ENCODE results near the gene ST6GALNAC6.
"Not testable (repeated sequence)": the region's sequence is repeated elsewhere in the genome, so short reads cannot be mapped to it uniquely, and the experiment has no call there.

Gene ST6GALNAC6

GRCh38 chr9:127872369-127873222 is 26.8 kb downstream of the ST6GALNAC6 start:
- no peak for DNase-seq

DNA sequence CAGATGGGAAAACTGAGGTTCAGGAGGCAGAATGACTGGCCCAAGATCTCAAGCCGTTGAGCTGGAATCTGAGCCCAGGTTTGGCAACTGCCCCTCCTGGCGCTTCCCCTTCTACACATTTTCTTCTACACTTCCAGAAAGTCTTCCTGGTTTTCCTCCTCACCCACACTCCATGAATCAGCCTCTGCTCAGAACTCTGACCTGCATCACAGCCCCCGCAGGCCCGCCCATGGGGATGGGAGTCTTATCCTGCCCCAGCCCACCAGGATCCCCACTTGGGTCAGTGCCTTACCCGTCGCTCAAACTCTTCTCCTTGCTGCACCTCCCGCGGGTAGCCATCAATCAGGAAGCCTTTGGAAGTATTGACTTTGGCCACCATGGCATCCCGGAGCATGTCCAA is 27.9 kb downstream of the ST6GALNAC6 start:
- DNase-seq: no peak

- no peak for DNase-seq
Observed at GRCh38 chr9:127870887-127871286, 28.5 kb downstream of the ST6GALNAC6 start.

DNA sequence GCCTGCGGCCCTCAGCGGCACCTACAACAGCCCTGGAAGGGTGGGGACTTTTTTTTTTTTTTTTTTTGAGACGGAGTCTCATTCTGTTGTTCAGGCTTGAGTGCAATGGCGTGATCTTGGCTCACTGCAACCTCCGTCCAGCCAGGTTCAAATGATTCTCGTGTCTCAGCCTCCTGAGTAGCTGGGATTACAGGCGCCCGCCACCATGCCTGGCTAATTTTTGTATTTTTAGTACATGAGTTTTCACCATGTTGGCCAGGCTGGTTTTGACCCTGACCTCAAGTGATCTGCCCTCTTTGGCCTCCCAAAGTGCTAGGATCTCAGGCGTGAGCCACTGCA is 29.3 kb downstream of the ST6GALNAC6 start:
- not testable (repeated sequence) for DNase-seq

DNA sequence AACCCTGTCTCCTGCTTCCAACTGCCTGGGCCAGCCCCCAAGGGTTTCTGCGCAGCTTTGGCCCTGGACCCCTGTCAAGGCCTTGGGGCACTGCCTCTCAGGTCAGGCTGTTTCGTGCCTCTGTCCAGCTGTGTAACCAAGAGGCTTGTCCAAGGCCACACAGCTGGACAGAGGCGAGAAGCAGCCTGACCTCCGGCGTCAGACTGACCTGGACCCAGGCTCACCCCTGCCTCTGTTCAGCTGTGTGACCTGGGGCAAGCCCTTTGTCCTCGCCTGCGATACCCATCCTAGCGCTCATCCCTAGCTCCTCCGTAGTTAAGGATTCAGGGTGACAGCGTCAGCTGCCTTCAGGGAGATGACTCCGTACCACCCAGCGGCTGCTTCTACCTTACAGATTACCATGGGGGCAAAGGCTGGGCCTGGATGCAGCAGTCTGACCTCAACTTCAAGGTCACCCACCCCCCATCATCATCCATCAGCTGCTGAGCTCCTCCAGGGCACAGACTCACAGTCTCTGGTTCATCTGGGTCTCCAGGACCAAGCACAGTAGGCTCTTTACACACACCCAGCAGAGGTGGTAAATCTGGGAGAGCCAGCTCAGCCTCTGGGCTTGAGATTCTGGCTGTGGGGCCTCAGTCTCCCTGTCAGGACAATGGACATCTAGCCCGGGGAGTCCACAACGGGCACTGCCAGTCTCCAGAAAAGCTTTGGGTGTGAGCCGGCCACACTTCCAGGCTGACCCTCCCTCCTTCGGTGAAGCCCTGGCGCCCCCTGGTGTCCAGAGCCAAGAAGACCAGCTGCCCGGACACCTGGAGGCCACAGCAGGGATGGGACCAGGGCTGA is 29.9 kb downstream of the ST6GALNAC6 start:
- DNase-seq: peak; percentile 76

GRCh38 chr9:127868278-127868902 is 31.0 kb downstream of the ST6GALNAC6 start:
- DNase-seq: no peak

GRCh38 chr9:127867356-127868277 is 31.8 kb downstream of the ST6GALNAC6 start:
- DNase-seq: no peak

GRCh38 chr9:127866535-127866934 is 32.9 kb downstream of the ST6GALNAC6 start:
- DNase-seq: no peak

GRCh38 chr9:127865645-127866464 is 33.5 kb downstream of the ST6GALNAC6 start:
- no peak for DNase-seq

DNA sequence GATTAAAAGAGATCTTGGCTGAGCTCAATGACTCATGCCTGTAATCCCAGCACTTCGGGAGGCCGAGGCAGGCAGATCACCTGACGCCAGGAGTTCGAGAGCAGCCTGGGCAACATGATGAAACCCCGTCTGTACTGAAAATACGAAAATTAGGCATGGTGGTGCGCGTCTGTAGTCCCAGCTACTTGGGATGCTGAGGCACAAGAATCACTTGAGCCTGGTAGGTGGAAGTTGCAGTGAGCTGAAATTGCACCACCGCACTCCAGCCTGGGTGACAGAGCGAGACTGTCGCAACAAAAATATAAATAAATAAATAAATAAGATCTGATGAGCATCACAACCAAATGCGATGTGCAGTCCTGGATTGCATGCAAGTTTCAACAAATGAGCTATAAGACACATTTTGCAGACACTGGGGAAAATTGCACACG is 36.2 kb downstream of the ST6GALNAC6 start:
- no peak for DNase-seq

DNA sequence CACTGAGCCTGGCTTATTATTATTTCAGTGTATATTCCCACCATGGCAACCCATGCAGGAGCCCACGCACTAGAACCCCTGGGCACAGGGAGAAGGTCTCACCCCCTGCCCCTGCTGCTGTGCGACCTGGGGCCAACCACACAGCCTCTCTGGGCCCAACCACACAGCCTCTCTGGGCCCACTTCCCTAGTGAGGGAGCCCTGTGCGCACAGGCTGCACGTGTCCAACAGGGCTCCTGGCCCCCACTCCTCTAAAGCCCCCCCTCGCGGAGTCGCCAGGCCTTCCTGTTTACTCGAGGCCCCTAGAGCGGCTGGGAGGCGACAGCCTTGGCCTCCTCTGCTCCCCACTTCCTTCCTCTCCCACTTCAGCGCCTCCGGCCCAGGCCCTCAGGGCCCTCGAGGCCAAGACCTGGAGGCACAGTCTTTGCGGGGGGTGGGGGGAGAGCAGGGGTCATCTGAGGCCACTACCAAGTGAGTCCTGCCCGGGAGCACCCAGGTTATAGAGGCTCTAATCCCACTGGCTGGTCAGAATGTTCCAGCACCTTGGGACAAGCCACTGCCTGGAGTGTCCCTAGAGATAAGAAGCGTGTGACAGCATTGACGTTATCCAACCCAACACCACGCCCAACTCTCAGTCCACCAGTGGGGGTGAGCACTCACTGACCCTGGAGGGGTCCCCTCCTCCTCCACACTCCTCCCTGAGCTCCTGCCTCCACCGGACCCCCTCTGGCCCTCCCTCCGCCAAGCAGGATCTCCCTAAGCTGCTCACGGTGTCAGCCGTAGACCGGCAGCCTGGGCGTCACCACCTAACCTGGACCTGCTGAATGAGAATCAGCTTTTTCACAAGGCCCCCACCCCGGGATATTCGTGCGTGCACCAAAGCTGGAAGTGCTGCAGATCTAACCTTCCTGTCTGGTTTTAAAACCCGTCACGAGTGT is 37.1 kb downstream of the ST6GALNAC6 start:
- DNase-seq: no peak

DNA sequence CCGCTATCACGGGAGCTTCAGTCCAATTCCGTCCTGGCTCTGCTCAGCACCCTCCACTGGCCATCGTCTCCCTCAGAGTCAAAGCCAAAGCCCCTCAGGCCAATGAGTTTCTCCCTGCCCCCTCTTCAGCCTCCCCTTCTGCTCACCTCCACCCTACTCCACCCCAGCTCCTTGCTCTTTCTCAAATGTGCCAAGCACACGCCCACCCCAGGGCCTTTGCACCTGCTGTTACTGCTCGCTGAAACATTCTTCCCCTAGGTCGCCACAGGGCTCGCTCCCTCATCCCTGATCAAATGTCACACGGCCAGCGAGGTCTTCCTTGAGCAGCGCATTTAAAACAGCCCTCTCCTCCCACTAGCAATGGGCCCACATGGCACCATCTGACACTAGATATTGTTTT is 38.6 kb downstream of the ST6GALNAC6 start:
- no peak for DNase-seq

GRCh38 chr9:127860260-127860659 is 39.1 kb downstream of the ST6GALNAC6 start:
- no peak for DNase-seq

GRCh38 chr9:127858041-127858512 is 41.3 kb downstream of the ST6GALNAC6 start:
- DNase-seq: peak; percentile 55

DNA sequence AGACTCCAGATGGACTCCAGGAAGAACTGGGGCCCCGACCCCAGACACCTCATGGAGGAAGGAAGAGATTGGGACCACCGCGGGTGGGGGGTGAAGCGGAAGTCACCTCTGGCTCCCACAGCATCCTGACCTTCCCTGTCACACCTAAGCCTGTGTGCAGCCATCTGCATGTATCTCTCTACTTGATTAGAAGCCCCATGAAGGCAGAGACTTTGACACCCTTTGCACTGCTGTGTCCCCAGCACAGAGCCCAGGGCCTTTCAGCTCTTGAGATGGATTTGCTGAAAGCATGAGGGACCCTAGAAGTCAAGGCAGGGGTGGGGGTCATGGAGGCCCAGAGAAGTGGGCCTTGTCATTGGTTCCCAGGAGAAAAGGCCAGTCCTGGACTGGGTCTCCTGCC is 42.1 kb downstream of the ST6GALNAC6 start:
- no peak for DNase-seq

GRCh38 chr9:127856729-127857116 is 42.7 kb downstream of the ST6GALNAC6 start:
- DNase-seq: no peak

- DNase-seq: no peak
Observed at GRCh38 chr9:127856094-127856728, 43.2 kb downstream of the ST6GALNAC6 start.

- DNase-seq: no peak
Observed at GRCh38 chr9:127855522-127855921, 43.9 kb downstream of the ST6GALNAC6 start.

GRCh38 chr9:127854960-127855359 is 44.4 kb downstream of the ST6GALNAC6 start:
- DNase-seq: no peak

Data from fibroblast of skin of back (primary cell).